Glomerular endothelial cell (primary cell): ENCODE measurements around the gene FCGBP. TPM values are rescaled to one million over a fixed set of nuclear protein-coding genes. Genes with fewer than 3 reads are reported as not detected.
"Not testable (repeated sequence)": the region's sequence is repeated elsewhere in the genome, so short reads cannot be mapped to it uniquely, and the experiment has no call there.

Source experiments
- DNase-seq: peaks from one replicate; pipeline ENCODE4 v3.0.0-alpha.2; 2011; ENCODE audit warnings: low read depth, low spot score; ENCODE audit errors: extremely low read depth
- total RNA-seq: library from RNA; depleted of rRNA; stranded (reverse); fragments of >200 nt; gene quantifications from 2 replicates; pipeline ENCODE4 v1.2.3, GENCODE V29; 2015

FCGBP gene
- total RNA-seq, 1 donor from 2014 or later: 0.12 TPM

GRCh38 chr19:39893366-39894235 lies 40.8 kb downstream of the FCGBP start:
- DNase-seq: not testable (repeated sequence)

GRCh38 chr19:39892506-39892902 lies 41.9 kb downstream of the FCGBP start:
- not testable (repeated sequence) for DNase-seq

GRCh38 chr19:39891660-39892505 lies 42.6 kb downstream of the FCGBP start:
- not testable (repeated sequence) for DNase-seq

GRCh38 chr19:39890755-39891551 lies 43.5 kb downstream of the FCGBP start:
- no peak for DNase-seq

- DNase-seq: not testable (repeated sequence)
Observed at GRCh38 chr19:39889872-39890754, 44.3 kb downstream of the FCGBP start.

GRCh38 chr19:39887456-39887951 lies 46.9 kb downstream of the FCGBP start:
- not testable (repeated sequence) for DNase-seq

- not testable (repeated sequence) for DNase-seq
Observed at GRCh38 chr19:39885821-39886554, 48.4 kb downstream of the FCGBP start.

GRCh38 chr19:39884721-39885120 lies 49.7 kb downstream of the FCGBP start:
- DNase-seq: not testable (repeated sequence)

Other genes with a start within 250 kb of the FCGBP start
- not detected in 2 replicates for gene LGALS14, start 230.2 kb downstream of the FCGBP start, total RNA-seq
- gene CLC, start 196.6 kb downstream of the FCGBP start, total RNA-seq: not detected in 2 replicates
- gene LEUTX, start 155.8 kb downstream of the FCGBP start, total RNA-seq: not detected in 2 replicates
- gene DYRK1B, start 100.5 kb downstream of the FCGBP start, total RNA-seq: 34.7 and 40.4 TPM in 2 replicates
- 108 and 123 TPM in 2 replicates for gene FBL, start 88.3 kb downstream of the FCGBP start, total RNA-seq
- 132 TPM in 2 replicates for gene PSMC4, start 36.5 kb upstream of the FCGBP start, total RNA-seq
- gene ZNF546, start 62.4 kb upstream of the FCGBP start, total RNA-seq: 0.99 and 2.7 TPM in 2 replicates
- gene ZNF780B, start 121.6 kb upstream of the FCGBP start, total RNA-seq: 7.7 and 11.3 TPM in 2 replicates
- 10.5 and 11.8 TPM in 2 replicates for gene ZNF780A, start 156.3 kb upstream of the FCGBP start, total RNA-seq